Gastroesophageal sphincter (tissue), 3 donors: ENCODE data around the gene VPS26C.

Experiments
- POLR2A ChIP-seq, 2 donors: fragments of 450-650 bp; IDR thresholded peaks; one replicate each; pipeline ENCODE4 v1.6.1; 2017; ENCODE audit warnings: antibody characterized with exemption in 2 of 2, mild to moderate bottlenecking in 2 of 2, moderate library complexity in 1 of 2
- TF ChIP-seq, protein P1 (sequence below), 4 experiments: fragments of 200-600 bp in 2 of 4; fragments of 450-650 bp in 2 of 4; sonication (generic) in 1 of 4; IDR thresholded peaks; one replicate each; pipeline ENCODE4 v1.5.1; 2017 to 2019; ENCODE audit warnings: antibody characterized with exemption in 4 of 4, mild to moderate bottlenecking in 2 of 4, moderate library complexity in 2 of 4

DNA sequence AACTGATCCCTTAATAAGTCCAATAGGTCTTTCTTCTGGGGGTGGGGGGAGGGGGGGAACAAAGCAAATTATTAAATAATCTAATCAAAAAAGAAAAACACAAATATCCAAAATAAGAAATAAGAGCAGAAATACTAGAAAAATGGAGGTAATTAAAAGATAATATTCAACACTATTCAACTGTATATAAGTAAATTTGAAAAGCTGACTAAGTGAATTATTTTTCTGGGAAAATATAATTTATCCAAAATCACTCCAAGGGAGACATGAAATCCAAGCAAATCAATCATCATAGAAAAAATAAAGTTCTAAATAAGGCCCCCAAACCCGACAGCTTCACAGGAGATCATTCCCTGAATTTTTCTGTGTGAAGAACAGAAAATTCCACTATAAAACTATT lies 18.8 kb downstream of the VPS26C start:
- TF ChIP-seq, protein P1, sequence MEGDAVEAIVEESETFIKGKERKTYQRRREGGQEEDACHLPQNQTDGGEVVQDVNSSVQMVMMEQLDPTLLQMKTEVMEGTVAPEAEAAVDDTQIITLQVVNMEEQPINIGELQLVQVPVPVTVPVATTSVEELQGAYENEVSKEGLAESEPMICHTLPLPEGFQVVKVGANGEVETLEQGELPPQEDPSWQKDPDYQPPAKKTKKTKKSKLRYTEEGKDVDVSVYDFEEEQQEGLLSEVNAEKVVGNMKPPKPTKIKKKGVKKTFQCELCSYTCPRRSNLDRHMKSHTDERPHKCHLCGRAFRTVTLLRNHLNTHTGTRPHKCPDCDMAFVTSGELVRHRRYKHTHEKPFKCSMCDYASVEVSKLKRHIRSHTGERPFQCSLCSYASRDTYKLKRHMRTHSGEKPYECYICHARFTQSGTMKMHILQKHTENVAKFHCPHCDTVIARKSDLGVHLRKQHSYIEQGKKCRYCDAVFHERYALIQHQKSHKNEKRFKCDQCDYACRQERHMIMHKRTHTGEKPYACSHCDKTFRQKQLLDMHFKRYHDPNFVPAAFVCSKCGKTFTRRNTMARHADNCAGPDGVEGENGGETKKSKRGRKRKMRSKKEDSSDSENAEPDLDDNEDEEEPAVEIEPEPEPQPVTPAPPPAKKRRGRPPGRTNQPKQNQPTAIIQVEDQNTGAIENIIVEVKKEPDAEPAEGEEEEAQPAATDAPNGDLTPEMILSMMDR (IDR thresholded peaks at IDR 0.05): no peak
- no peak for TF ChIP-seq POLR2A (IDR thresholded peaks at IDR 0.05)
